Ishikawa (cell line): ENCODE results near the gene TMEM134.

Source experiments
- CEBPB ChIP-seq: IDR thresholded peaks from 2 replicates; pipeline ENCODE4 v1.6.1; 2012
- CREB1 ChIP-seq: IDR thresholded peaks from 2 replicates; pipeline ENCODE4 v1.6.1; 2012; ENCODE audit warnings: low read depth
- EGR1 ChIP-seq: IDR thresholded peaks from 2 replicates; pipeline ENCODE4 v1.6.1; 2012
- EP300 ChIP-seq: IDR thresholded peaks from 2 replicates; pipeline ENCODE4 v1.6.1; 2012; ENCODE audit warnings: borderline replicate concordance
- FOXM1 ChIP-seq: IDR thresholded peaks from 2 replicates; pipeline ENCODE4 v1.6.1; 2012; ENCODE audit warnings: low read depth, borderline replicate concordance
- MAX ChIP-seq: IDR thresholded peaks from 2 replicates; pipeline ENCODE4 v1.6.1; 2012
- NFIC ChIP-seq: IDR thresholded peaks from 2 replicates; pipeline ENCODE4 v1.6.1; 2012
- RAD21 ChIP-seq: IDR thresholded peaks from 2 replicates; pipeline ENCODE4 v1.6.1; 2012; ENCODE audit warnings: low read depth
- REST ChIP-seq: IDR thresholded peaks from 2 replicates; pipeline ENCODE4 v1.6.1; 2012; ENCODE audit warnings: low read depth, mild to moderate bottlenecking
- TAF1 ChIP-seq: IDR thresholded peaks from 2 replicates; pipeline ENCODE4 v1.6.1; 2012; ENCODE audit warnings: low read depth, mild to moderate bottlenecking
- TCF12 ChIP-seq: IDR thresholded peaks from 2 replicates; pipeline ENCODE4 v1.6.1; 2012; ENCODE audit warnings: low read depth
- TEAD4 ChIP-seq: IDR thresholded peaks from 2 replicates; pipeline ENCODE4 v1.6.1; 2012
- USF1 ChIP-seq: IDR thresholded peaks from 2 replicates; pipeline ENCODE4 v1.6.1; 2012
- YY1 ChIP-seq: IDR thresholded peaks from 2 replicates; pipeline ENCODE4 v1.6.1; 2012; ENCODE audit warnings: low read depth
- ZBTB7A ChIP-seq: IDR thresholded peaks from 2 replicates; pipeline ENCODE4 v1.6.1; 2012; ENCODE audit warnings: low read depth

Gene TMEM134

GRCh38 chr11:67499808-67500483 lies 30.9 kb upstream of the TMEM134 start:
- TF ChIP-seq TCF12 (no peak), EP300 (no peak), FOXM1 (no peak), MAX (no peak), CEBPB (no peak), USF1 (no peak), ZBTB7A (no peak), TEAD4 (no peak), REST (no peak), YY1 (no peak), EGR1 (no peak), TAF1 (no peak), NFIC (no peak), CREB1 (no peak), RAD21 (no peak)

- TF ChIP-seq EP300 (no peak), EGR1 (no peak), RAD21 (no peak), NFIC (no peak), YY1 (no peak), MAX (no peak), FOXM1 (no peak), TEAD4 (no peak), CREB1 (no peak), TCF12 (no peak), TAF1 (no peak), CEBPB (no peak), ZBTB7A (no peak), USF1 (no peak), REST (no peak)
Measured at GRCh38 chr11:67498544-67498972, 29.5 kb upstream of the TMEM134 start.

- TF ChIP-seq YY1: no peak
- no peak for TF ChIP-seq FOXM1
- no peak for TF ChIP-seq EP300
- no peak for TF ChIP-seq ZBTB7A
- no peak for TF ChIP-seq EGR1
- no peak for TF ChIP-seq TCF12
- TF ChIP-seq CREB1: no peak
- TF ChIP-seq TEAD4: no peak
- TF ChIP-seq USF1: no peak
- TF ChIP-seq REST: no peak
- TF ChIP-seq MAX: no peak
- TF ChIP-seq RAD21: no peak
- no peak for TF ChIP-seq NFIC
- no peak for TF ChIP-seq CEBPB
- no peak for TF ChIP-seq TAF1
Measured at GRCh38 chr11:67497656-67498291, 28.7 kb upstream of the TMEM134 start.
